GM18520 (cell line): ENCODE results near the gene JUP.

ENCODE experiments used
- ATAC-seq: cut with Tn5 transposase; IDR thresholded peaks from one replicate; pipeline ENCODE4 v1.9.1; 2021; ENCODE audit not compliant: unreplicated experiment

The JUP gene

DNA sequence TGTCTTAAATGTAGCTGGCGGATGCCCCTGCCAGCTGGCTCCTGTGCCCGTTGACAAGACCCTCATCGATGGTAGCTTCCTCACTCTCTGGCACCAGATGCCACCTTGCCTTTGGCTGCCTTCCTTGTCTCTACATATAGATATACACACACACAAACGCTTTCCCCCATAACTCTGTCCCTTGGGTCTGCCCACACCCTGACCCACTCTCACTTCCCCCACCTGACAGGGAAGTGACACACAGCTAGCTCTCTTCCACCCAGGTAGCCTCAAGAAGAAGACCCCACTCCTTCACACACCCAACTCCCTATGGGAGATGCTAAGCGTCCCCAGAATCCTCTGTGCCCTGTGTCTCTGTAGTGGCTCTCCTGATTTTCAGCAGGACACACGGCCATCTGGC lies 25.6 kb downstream of the JUP start:
- ATAC-seq: no peak

DNA sequence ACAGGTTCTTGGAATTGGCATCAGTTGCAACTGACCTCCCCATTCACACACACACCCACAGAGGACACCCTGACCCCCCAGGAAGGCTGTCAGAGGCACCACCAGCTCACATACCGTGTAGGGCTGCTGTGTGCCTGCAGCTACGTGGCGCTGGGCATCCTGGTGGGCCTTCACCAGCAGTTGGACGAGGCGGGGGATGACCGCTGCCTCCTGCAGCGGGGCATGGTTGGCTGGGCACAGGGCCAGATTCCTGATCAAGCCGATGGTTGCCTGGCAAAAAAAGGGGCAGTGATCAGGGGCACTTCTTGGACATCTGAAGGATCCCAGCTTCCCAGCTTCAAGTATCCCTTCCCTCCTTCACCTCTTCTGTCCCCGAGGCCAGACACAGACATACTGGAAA lies 27.9 kb downstream of the JUP start:
- ATAC-seq: no peak

- no peak for ATAC-seq
Measured at GRCh38 chr17:41754066-41754465, 32.4 kb downstream of the JUP start.

DNA sequence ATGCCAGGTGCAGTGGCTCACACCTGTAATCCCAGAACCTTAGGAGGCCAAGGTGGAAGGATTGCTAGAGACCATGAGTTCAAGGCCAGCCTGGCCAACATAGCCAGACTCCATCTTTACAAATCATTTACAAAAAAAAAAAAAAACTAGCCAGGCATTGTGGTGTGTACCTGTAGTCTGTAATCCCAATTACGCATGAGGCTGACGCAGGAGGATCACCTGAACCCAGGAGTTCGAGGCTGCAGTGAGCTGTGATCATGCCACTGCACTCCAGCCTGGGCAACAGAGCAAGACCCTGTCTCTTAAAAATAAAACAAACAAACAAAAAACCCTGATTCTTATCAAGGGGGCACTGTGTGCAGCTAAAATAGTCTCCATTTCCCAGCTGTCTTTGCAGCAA lies 35.2 kb downstream of the JUP start:
- no peak for ATAC-seq

- no peak for ATAC-seq
Measured at GRCh38 chr17:41750862-41751261, 35.6 kb downstream of the JUP start.

DNA sequence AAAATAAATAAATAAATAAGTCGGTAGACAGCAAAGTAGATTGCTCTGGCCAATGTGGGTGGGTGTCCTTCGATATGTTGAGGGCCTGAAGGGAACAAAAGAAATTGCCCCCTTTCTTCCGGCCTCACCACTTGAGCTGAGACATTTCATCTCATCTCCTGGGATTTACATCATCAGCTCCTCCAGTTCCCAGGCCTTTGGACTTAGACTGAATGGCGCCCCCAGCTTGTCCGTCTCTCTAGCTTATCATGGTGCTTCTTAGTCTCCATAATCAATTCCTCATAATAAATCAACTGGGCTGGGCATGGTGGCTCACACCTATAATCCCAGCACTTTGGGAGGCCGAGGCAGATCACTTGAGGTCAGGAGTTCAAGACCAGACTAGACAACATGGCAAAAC lies 38.2 kb downstream of the JUP start:
- ATAC-seq: no peak

DNA sequence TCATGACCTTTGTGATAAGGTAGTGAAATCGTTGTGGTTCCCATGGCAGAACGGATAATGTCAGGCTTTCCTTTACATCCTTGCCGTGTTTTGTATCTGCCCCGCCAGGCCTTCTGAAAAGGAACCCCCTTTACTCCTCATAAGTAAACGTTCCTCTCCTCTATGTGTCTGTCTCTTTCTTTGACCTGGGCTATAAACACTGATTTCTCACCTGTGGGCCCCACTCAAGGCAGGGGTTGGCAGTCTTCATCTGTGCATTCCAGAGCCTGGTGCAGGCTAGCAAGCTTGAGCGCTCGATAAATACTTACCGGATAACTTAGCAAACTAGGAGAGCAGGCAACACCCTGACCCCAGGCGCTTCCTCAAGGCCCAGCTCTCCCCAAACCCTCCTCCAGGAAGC lies 44.8 kb downstream of the JUP start:
- ATAC-seq: no peak

GRCh38 chr17:41740506-41740905 lies 46.0 kb downstream of the JUP start:
- no peak for ATAC-seq

GRCh38 chr17:41739661-41740352 lies 46.7 kb downstream of the JUP start:
- ATAC-seq: no peak

DNA sequence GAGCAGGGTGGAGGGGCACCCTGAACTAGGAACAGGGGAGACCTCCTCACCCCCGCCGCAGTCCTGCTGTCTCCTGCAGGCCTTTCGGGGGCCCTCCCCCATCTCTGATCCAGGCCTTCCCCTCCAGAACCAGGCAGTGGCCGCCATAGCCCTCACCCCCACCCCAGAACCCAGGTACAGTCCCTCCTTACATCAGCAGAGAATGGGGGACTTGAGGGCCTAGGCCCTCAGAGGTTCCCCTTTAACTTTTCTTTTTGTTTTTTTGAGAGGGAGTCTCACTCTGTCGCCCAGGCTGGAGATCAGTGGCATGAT lies 47.8 kb downstream of the JUP start:
- no peak for ATAC-seq

DNA sequence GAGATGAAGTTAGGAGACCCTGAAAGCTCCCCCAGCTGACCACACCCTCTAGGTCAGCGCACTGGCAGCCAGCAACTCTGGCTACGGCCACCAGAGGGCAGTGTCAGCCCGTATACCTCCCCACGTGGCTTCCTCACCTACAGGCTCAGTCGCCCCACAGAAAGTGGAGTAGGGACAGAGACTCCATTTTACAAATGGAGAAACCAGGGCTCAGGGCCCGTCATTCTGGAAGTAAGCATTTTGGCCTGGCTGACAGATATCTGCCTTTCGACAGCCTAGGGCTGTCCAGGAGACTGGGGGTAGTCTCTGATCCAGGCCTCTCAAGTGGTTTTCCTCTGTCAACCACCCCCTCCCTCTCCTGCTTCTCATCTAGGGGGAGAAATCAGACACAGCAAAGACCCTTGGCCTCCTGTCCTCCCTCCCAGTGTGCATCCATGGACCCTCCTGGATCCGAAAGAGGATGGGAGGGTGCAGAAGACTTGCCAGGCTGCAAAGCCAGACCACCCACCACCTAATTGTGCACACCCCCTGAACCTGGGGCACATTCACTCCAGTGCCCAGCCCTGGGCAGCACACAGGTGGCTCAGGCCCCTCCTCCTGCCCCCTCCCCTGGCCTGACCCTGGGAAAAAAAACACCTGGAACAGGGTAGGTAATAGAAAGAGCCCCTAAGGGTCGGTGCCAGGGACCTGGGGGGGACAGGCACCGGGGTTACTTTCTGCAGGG lies 48.3 kb downstream of the JUP start:
- no peak for ATAC-seq

GRCh38 chr17:41737680-41738023 lies 48.9 kb downstream of the JUP start:
- no peak for ATAC-seq

DNA sequence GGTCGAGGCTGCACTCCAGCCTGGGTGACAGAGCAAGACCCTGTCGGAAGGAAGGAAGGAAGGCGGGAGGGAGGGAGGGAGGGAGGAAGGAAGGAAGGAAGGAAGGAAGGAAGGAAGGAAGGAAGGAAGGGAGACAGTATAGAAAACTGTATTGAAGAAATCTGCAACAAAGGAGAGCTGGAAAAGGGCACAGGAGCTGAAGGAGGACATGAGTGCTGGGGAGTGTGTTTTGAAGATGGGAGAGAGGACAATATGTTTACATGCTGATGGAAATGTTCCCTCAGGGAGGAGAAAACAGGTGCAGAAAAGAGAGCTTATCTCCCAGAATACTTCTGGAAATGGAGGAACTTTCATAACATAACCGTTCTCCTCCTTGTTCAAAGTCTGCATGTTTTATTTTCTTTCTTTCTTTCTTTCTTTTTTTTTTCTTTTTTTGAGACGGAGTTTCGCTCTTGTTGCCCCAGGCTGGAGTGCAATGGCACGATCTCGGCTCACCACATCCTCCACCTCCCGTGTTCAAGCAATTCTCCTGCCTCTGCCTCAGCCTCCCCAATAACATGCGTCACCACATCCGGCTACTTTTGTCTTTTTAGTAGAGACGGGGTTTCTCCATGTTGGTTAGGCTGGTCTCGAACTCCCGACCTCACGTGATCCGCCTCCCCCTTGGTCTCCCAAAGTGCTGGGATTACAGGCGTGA lies 49.4 kb downstream of the JUP start:
- ATAC-seq: no peak

- ATAC-seq: no peak
Measured at GRCh38 chr17:41735744-41736143, 50.8 kb downstream of the JUP start.

DNA sequence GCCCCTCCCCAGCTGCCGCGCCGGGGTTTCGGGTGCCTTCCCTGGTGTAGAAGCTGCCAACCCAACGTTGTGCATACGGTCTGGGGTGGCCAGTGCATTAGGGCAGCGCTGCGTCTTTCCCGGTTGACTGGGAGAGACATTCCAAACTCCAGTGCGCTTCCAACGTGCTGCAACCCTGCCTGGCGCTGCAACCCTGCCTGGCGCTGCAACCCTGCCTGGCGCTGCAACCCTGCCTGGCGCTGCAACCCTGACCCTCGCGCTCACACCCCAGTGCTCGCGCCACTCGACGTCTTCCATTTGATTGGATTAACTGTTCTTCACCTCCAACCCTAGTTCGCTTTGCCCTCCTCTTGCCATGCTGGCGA lies 51.6 kb downstream of the JUP start:
- no peak for ATAC-seq

DNA sequence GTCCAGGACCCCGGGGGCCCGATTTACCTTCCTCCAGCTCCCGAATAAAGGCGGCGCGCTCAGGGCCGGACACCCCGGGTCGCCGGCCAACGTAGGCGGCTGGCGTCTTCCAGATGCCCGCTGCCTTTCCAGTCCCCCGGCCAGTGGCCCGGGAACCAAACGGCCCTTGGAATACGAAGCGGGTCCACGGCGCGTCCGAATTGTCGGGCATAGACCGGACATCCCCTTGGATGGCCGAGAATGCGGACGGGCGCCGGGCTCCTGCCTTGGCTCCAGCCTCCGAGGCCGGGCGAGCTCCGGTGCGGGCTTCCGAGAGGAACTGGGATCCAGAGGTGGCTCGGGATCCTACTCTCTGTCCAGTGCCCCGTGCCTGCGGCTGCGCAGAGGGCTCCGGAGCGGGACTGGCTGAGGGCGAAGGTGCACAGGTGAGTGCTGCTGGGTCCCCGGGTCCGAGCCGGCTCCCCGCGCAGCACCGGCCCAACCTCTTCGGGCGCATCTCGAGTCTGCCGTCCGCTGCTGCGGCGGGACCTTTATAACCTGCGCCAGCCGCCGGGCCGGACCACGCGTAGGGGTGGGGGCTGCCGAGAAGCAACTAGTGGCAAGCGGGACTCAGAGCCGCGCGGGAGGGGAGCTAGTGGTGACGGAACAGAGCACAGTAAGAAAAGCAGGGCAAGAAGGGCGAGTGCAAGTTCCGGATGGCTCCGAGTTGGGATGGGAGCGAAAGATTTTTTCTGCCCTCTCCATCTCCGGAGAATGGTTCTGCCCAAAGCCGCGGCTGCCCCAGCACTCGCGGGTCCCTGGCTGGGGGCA lies 52.2 kb downstream of the JUP start, which contains the start of gene HAP1:
Gene HAP1, minus strand, starts transcription at position 505 of the 810 bp plus-strand sequence. Its CDS starts 9 bp downstream, at position 496.
- no peak for ATAC-seq

- no peak for ATAC-seq
Measured at GRCh38 chr17:41733348-41734138, 53.0 kb downstream of the JUP start.

DNA sequence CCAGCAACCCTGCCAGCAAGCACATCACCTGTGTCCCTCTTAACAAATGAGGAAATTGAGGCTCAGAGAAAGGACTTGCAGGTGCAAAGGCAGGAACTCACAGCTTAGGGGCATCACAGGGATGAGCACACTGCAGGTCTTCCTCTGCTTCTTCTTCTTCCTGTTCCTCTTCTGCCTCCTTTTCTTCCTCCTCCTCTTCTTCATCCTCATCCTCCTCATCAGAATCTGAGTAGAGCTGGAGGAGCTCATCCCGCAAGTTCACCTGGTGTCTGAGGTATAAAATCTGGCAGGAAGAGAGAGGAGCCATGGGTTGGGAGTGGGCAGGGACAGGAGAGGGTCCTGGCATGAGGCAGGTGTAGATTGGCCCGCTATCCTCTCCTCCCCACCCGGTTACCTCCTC lies 54.7 kb downstream of the JUP start:
- ATAC-seq: no peak

- ATAC-seq: no peak
Measured at GRCh38 chr17:41730479-41730878, 56.0 kb downstream of the JUP start.

- no peak for ATAC-seq
Measured at GRCh38 chr17:41728056-41728455, 58.5 kb downstream of the JUP start.

- ATAC-seq: no peak
Measured at GRCh38 chr17:41725134-41725533, 61.4 kb downstream of the JUP start.
